Fibroblast of mammary gland (primary cell): ENCODE results near the gene CFL1.

Source experiments
- DNase-seq: peaks from one replicate; pipeline ENCODE4 v3.0.0-alpha.2; 2010; ENCODE audit warnings: low read depth
- H3K4me3 ChIP-seq: 2 replicates; pipeline ENCODE4 v1.5.1; 2011; ENCODE audit warnings: low read depth, mild to moderate bottlenecking, low read length, moderate library complexity; ENCODE audit not compliant: control insufficient read depth
- CTCF ChIP-seq: conservative IDR thresholded peaks from 2 replicates; pipeline ENCODE4 v1.5.1; 2011; ENCODE audit warnings: low read depth, low read length, inconsistent platforms; ENCODE audit not compliant: control insufficient read depth, insufficient read depth

Gene CFL1

GRCh38 chr11:65899356-65900124 lies 41.6 kb upstream of the CFL1 start:
- TF ChIP-seq CTCF = no peak
- H3K4me3 ChIP-seq = peak overlapping the region; percentile 92
- DNase-seq = peak; percentile 72

- TF ChIP-seq CTCF = no peak
- DNase-seq = no peak
- H3K4me3 ChIP-seq = peak overlapping the region; percentile 92
These were observed 40.8 kb upstream of the CFL1 start for GRCh38 chr11:65898656-65899355.

GRCh38 chr11:65897020-65897471 lies 39.1 kb upstream of the CFL1 start:
- TF ChIP-seq CTCF = no peak

GRCh38 chr11:65896034-65896999 lies 38.3 kb upstream of the CFL1 start:
- no peak for TF ChIP-seq CTCF
- DNase-seq = no peak
- H3K4me3 ChIP-seq = peak overlapping the region; percentile 92

More at GRCh38 chr11:65897020-65897471, 39.1 kb upstream of the CFL1 start:
- peak overlapping the region; percentile 92 for H3K4me3 ChIP-seq
- DNase-seq = no peak

- no peak for DNase-seq
- no peak for TF ChIP-seq CTCF
- H3K4me3 ChIP-seq = peak overlapping the region; percentile 92
These were observed 37.6 kb upstream of the CFL1 start for GRCh38 chr11:65895482-65895981.

GRCh38 chr11:65894034-65894591 lies 36.1 kb upstream of the CFL1 start:
- peak; percentile 4 for TF ChIP-seq CTCF
- DNase-seq = no peak
- peak overlapping the region; percentile 4 for H3K4me3 ChIP-seq
